Measurements from ENCODE around the gene TMEM132A. TPM values are rescaled to one million over a fixed set of nuclear protein-coding genes. Genes with fewer than 3 reads are reported as not detected.
A peak's percentile ranks its signal among the peaks of the same experiment; 100 is the strongest.

Gene TMEM132A
- total RNA-seq, 1 donor from 2014 or later, result 34.0 TPM

DNA sequence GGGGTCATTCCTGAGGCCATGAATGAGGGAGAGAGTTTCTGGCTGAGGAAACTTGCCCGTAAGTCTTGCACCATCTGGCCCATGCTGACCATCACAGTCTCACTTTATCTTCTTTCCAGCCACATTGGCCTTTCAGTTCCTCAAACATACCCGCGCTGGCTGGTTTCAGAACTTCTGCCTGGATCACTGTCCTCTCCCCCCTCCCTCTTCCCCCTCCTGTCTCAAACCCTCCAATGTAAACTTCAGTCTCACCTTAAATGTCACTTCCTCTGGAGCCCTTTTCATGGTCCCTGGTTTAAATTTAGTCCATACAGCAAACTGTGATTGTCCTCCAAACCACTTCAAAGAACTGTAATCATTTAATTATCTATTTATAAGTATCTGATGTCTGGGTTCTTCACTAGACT lies 14.0 kb upstream of the TMEM132A start:
- Histone ChIP-seq H3K4me1 (peaks cover 16% of the 10 kb centered on the region), H2AFZ (replicated peaks) (no peak overlapping the region), H3K9ac (no peak overlapping the region), H3K4me2 (no peak overlapping the region), H3K27me3 (peaks cover 49% of the 10 kb centered on the region), H3F3A (ENCODE audit: low read depth) (peaks cover 27% of the 10 kb centered on the region), H3K4me3 (no peak overlapping the region), H3K36me3 (no peaks in the 10 kb centered on the region), H3K27ac (no peak overlapping the region), H3K79me2 (ENCODE audit: low read depth) (peaks cover 8% of the 10 kb centered on the region), H3K9me3 (ENCODE audit: low read depth) (no peaks in the 10 kb centered on the region), H4K20me1 (ENCODE audit: low read depth) (peaks cover 13% of the 10 kb centered on the region)
- no peak for DNase-seq (ENCODE audit: low spot score)
- Mint-ChIP-seq H3K9me3 (peaks cover 2% of the 10 kb centered on the region), H3K4me1 (peaks cover 46% of the 10 kb centered on the region), H3K36me3 (no peaks in the 10 kb centered on the region), H3K27me3 (ENCODE audit: insufficient read depth, low read depth) (peaks cover 14% of the 10 kb centered on the region), H3K27ac (no peak overlapping the region), H3K4me3 (no peak overlapping the region)
- TF ChIP-seq EZH2 (IDR thresholded peaks at IDR 0.05) (no peak), EZH2phosphoT487 (IDR thresholded peaks at IDR 0.05) (no peak)
- TF ChIP-seq, protein P1, sequence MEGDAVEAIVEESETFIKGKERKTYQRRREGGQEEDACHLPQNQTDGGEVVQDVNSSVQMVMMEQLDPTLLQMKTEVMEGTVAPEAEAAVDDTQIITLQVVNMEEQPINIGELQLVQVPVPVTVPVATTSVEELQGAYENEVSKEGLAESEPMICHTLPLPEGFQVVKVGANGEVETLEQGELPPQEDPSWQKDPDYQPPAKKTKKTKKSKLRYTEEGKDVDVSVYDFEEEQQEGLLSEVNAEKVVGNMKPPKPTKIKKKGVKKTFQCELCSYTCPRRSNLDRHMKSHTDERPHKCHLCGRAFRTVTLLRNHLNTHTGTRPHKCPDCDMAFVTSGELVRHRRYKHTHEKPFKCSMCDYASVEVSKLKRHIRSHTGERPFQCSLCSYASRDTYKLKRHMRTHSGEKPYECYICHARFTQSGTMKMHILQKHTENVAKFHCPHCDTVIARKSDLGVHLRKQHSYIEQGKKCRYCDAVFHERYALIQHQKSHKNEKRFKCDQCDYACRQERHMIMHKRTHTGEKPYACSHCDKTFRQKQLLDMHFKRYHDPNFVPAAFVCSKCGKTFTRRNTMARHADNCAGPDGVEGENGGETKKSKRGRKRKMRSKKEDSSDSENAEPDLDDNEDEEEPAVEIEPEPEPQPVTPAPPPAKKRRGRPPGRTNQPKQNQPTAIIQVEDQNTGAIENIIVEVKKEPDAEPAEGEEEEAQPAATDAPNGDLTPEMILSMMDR (IDR thresholded peaks at IDR 0.05), result no peak

- no peak overlapping the region for H2AFZ ChIP-seq (replicated peaks)
- Mint-ChIP-seq H3K36me3 (no peaks in the 10 kb centered on the region), H3K9me3 (peaks cover 2% of the 10 kb centered on the region), H3K4me1 (peaks cover 47% of the 10 kb centered on the region), H3K4me3 (peak overlapping the region; percentile 40), H3K27me3 (ENCODE audit: insufficient read depth, low read depth) (peaks cover 15% of the 10 kb centered on the region), H3K27ac (peak overlapping the region; percentile 17)
- no peak for DNase-seq (ENCODE audit: low spot score)
- no peak overlapping the region for H3K9ac ChIP-seq
- H3F3A ChIP-seq (ENCODE audit: low read depth), result peaks cover 29% of the 10 kb centered on the region
- no peaks in the 10 kb centered on the region for H3K9me3 ChIP-seq (ENCODE audit: low read depth)
- peaks cover 5% of the 10 kb centered on the region for H3K79me2 ChIP-seq (ENCODE audit: low read depth)
- no peak overlapping the region for H3K4me3 ChIP-seq
- H3K4me2 ChIP-seq, result no peak overlapping the region
- no peaks in the 10 kb centered on the region for H3K36me3 ChIP-seq
- peaks cover 49% of the 10 kb centered on the region for H3K27me3 ChIP-seq
- peaks cover 17% of the 10 kb centered on the region for H3K4me1 ChIP-seq
- no peak overlapping the region for H3K27ac ChIP-seq
- H4K20me1 ChIP-seq (ENCODE audit: low read depth), result peaks cover 8% of the 10 kb centered on the region
- TF ChIP-seq, protein P1 (IDR thresholded peaks at IDR 0.05), result no peak
- TF ChIP-seq EZH2phosphoT487 (IDR thresholded peaks at IDR 0.05), result no peak
- no peak for TF ChIP-seq EZH2 (IDR thresholded peaks at IDR 0.05)
These were observed 13.4 kb upstream of the TMEM132A start for GRCh38 chr11:60910711-60911380.

DNA sequence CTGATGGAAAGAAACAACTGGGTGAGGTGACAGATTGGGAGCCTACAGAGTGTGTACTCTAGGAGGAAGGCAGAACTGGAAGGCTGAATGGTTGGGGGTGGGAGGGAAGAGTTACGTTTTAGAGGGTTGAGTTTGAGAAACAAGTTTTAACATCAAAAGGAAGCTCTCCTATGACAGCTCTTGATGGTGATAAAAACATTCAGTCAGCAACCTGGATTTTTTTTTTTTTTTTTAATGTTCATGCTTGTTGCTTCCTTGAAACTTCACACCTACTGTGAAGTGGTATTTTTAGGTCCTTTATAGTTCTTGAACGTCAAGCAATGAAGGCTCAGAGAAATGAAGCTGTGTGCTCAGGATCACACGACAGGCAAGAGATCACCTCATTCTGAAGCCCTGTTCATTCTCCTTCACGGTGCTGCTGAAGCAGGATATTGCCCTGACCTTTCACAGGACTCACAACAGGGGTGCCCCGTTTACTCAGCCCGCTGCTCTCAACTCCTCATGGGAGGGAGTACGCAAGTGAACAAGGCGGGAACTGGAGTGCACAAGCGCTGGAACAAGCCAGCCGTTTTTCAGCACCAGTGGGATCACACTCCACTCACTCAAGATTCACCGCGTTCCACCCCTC lies 11.9 kb upstream of the TMEM132A start:
- H3K27ac Mint-ChIP-seq, result peak overlapping the region; percentile 96
- peaks cover 15% of the 10 kb centered on the region for H3K27me3 Mint-ChIP-seq (ENCODE audit: insufficient read depth, low read depth)
- peaks cover 31% of the 10 kb centered on the region for H3F3A ChIP-seq (ENCODE audit: low read depth)
- H3K9me3 ChIP-seq (ENCODE audit: low read depth), result no peaks in the 10 kb centered on the region
- H3K9me3 Mint-ChIP-seq, result peaks cover 2% of the 10 kb centered on the region
- TF ChIP-seq, protein P1 (IDR thresholded peaks at IDR 0.05), result no peak
- no peak for TF ChIP-seq EZH2 (IDR thresholded peaks at IDR 0.05)
- no peak for TF ChIP-seq EZH2phosphoT487 (IDR thresholded peaks at IDR 0.05)
- peaks cover 19% of the 10 kb centered on the region for H3K4me1 ChIP-seq
- peaks cover 1% of the 10 kb centered on the region for H3K36me3 Mint-ChIP-seq
- peak overlapping the region; percentile 98 for H3K4me3 Mint-ChIP-seq
- H3K79me2 ChIP-seq (ENCODE audit: low read depth), result peaks cover 17% of the 10 kb centered on the region
- H3K27ac ChIP-seq, result no peak overlapping the region
- peak overlapping the region; percentile 4 for H3K4me2 ChIP-seq
- no peak overlapping the region for H3K9ac ChIP-seq
- peaks cover 11% of the 10 kb centered on the region for H4K20me1 ChIP-seq (ENCODE audit: low read depth)
- H3K36me3 ChIP-seq, result no peaks in the 10 kb centered on the region
- H3K4me1 Mint-ChIP-seq, result peaks cover 52% of the 10 kb centered on the region
- H3K27me3 ChIP-seq, result peaks cover 45% of the 10 kb centered on the region
- DNase-seq (ENCODE audit: low spot score), result peak; percentile 69
- H2AFZ ChIP-seq (replicated peaks), result peak overlapping the region; percentile 97
- H3K4me3 ChIP-seq, result no peak overlapping the region
